Central memory CD4-positive, alpha-beta T cell (primary cell): ENCODE measurements around the gene SUGP1.

Experiments used
- DNase-seq: peaks from one replicate; pipeline ENCODE4 v3.0.0; 2022

The SUGP1 gene

GRCh38 chr19:19342086-19343015, 22.0 kb upstream of the SUGP1 start:
- DNase-seq: no peak

GRCh38 chr19:19341026-19341425, 20.7 kb upstream of the SUGP1 start:
- DNase-seq: no peak

- DNase-seq: no peak
Observed at GRCh38 chr19:19338082-19338481, 17.8 kb upstream of the SUGP1 start.

GRCh38 chr19:19337120-19337519, 16.8 kb upstream of the SUGP1 start:
- DNase-seq: no peak

- no peak for DNase-seq
Observed at GRCh38 chr19:19336597-19336996, 16.3 kb upstream of the SUGP1 start.

- no peak for DNase-seq
Observed at GRCh38 chr19:19335408-19336158, 15.3 kb upstream of the SUGP1 start.

- DNase-seq: no peak
Observed at GRCh38 chr19:19334989-19335344, 14.7 kb upstream of the SUGP1 start.

GRCh38 chr19:19334063-19334988, 14.0 kb upstream of the SUGP1 start:
- no peak for DNase-seq

GRCh38 chr19:19329126-19329525, 8.8 kb upstream of the SUGP1 start:
- DNase-seq: no peak

GRCh38 chr19:19327672-19328071, 7.4 kb upstream of the SUGP1 start:
- DNase-seq: no peak

- DNase-seq: no peak
Observed at GRCh38 chr19:19324059-19324770, 3.9 kb upstream of the SUGP1 start.

- no peak for DNase-seq
Observed at GRCh38 chr19:19321141-19321577, 850 bp upstream of the SUGP1 start.

GRCh38 chr19:19319732-19320360, 463 bp downstream of the SUGP1 start:
- no peak for DNase-seq

- DNase-seq: no peak
Observed at GRCh38 chr19:19316082-19316481, 4.2 kb downstream of the SUGP1 start.

- no peak for DNase-seq
Observed at GRCh38 chr19:19315444-19315843, 4.9 kb downstream of the SUGP1 start.

- DNase-seq: no peak
Observed at GRCh38 chr19:19308373-19308772, 11.9 kb downstream of the SUGP1 start.

GRCh38 chr19:19306191-19306590, 14.1 kb downstream of the SUGP1 start:
- DNase-seq: no peak

- no peak for DNase-seq
Observed at GRCh38 chr19:19305696-19306095, 14.6 kb downstream of the SUGP1 start.

GRCh38 chr19:19305066-19305465, 15.2 kb downstream of the SUGP1 start:
- DNase-seq: no peak

GRCh38 chr19:19304186-19304965, 15.9 kb downstream of the SUGP1 start:
- no peak for DNase-seq

GRCh38 chr19:19303411-19303810, 16.9 kb downstream of the SUGP1 start:
- no peak for DNase-seq
